RWPE1 (cell line): ENCODE measurements around the gene SDCBP2.
A peak's percentile ranks its signal among the peaks of the same experiment; 100 is the strongest.

ENCODE experiments used
- CTCF ChIA-PET: fragments of 350-600 bp; sonication (Branson Sonifier 250); formaldehyde crosslinking; extraction: SDS; loops from one replicate; lab custom pipeline; 2021; lab: Yijun Ruan, JAX
- POLR2A ChIA-PET: fragments of 400-600 bp; formaldehyde crosslinking; extraction: SDS; loops from one replicate; lab custom pipeline; 2020; ENCODE audit warnings: antibody characterized with exemption; ENCODE audit not compliant: low non-redundant PET; lab: Yijun Ruan, JAX
- DNase-seq: peaks from one replicate; pipeline ENCODE4 v3.0.0; 2012; ENCODE audit warnings: low spot score
- H3K27ac ChIP-seq: fragments of 450-650 bp; 2 replicates; pipeline ENCODE4 v1.5.1; 2017
- CTCF ChIP-seq: fragments of 450-650 bp; conservative IDR thresholded peaks from 2 replicates; pipeline ENCODE4 v1.5.1; 2017; ENCODE audit warnings: low read depth, mild to moderate bottlenecking

Gene SDCBP2

GRCh38 chr20:1307171-1307570, 21.8 kb downstream of the SDCBP2 start:
- no peak overlapping the region for H3K27ac ChIP-seq
- CTCF ChIA-PET: no interaction called here
- POLR2A ChIA-PET: no interaction called here
- DNase-seq: no peak
- TF ChIP-seq CTCF: no peak

GRCh38 chr20:1306316-1307135, 22.4 kb downstream of the SDCBP2 start:
- DNase-seq: no peak
- TF ChIP-seq CTCF: no peak
- ChIA-PET CTCF (interaction anchor here (0.8 kb wide), 1 partner anchor 160 kb away, joined by 3 read pairs; the partner anchor contains the start of gene NSFL1C), POLR2A (no interaction called here)
- no peak overlapping the region for H3K27ac ChIP-seq

- no peak overlapping the region for H3K27ac ChIP-seq
- POLR2A ChIA-PET: no interaction called here
- CTCF ChIA-PET: no interaction called here
- DNase-seq: no peak
- TF ChIP-seq CTCF: no peak
These were observed 23.2 kb downstream of the SDCBP2 start for GRCh38 chr20:1305712-1306111.

GRCh38 chr20:1304710-1305515, 24.0 kb downstream of the SDCBP2 start:
- no peak for TF ChIP-seq CTCF
- POLR2A ChIA-PET: no interaction called here
- CTCF ChIA-PET: interaction anchor here (0.7 kb wide), 1 partner anchor 7 kb away, joined by 3 read pairs; no protein-coding TSS in a partner anchor
- no peak for DNase-seq
- H3K27ac ChIP-seq: no peak overlapping the region

GRCh38 chr20:1302685-1303541, 26.0 kb downstream of the SDCBP2 start:
- peak; percentile 41 for DNase-seq
- ChIA-PET CTCF (interaction anchor here (0.6 kb wide), 1 partner anchor 103 kb away, joined by 3 read pairs; no protein-coding TSS in a partner anchor), POLR2A (no interaction called here)
- H3K27ac ChIP-seq: peak overlapping the region; percentile 20
- no peak for TF ChIP-seq CTCF

- ChIA-PET POLR2A (no interaction called here), CTCF (interaction anchor here (0.6 to 1.1 kb wide), 2 partner anchors 75 to 173 kb away, joined by 4 to 6 read pairs; partner anchors contain the start of gene RAD21L1)
- H3K27ac ChIP-seq: peak overlapping the region; percentile 21; the same call in 1 of the 2 replicates
- DNase-seq: peak; percentile 57
- no peak for TF ChIP-seq CTCF
These were observed 27.9 kb downstream of the SDCBP2 start for GRCh38 chr20:1301031-1301529.
